HTERT RPE-1 (cell line): ENCODE measurements around the gene ITGB7.
"Not testable (repeated sequence)": the region's sequence is repeated elsewhere in the genome, so short reads cannot be mapped to it uniquely, and the experiment has no call there.

Experiments used
- in situ Hi-C: fragments of 300-500 bp; cut with MboI; formaldehyde crosslinking; loops from 4 replicates; pipeline ENCODE4 v1.14.3; 2020; ENCODE audit warnings: low sequenced_read_pairs

Gene ITGB7

GRCh38 chr12:53217931-53218307, 10.9 kb upstream of the ITGB7 start:
- in situ Hi-C loops = no loop called here

- in situ Hi-C loops = no loop called here
These were observed 10.2 kb upstream of the ITGB7 start for GRCh38 chr12:53217051-53217930.

DNA sequence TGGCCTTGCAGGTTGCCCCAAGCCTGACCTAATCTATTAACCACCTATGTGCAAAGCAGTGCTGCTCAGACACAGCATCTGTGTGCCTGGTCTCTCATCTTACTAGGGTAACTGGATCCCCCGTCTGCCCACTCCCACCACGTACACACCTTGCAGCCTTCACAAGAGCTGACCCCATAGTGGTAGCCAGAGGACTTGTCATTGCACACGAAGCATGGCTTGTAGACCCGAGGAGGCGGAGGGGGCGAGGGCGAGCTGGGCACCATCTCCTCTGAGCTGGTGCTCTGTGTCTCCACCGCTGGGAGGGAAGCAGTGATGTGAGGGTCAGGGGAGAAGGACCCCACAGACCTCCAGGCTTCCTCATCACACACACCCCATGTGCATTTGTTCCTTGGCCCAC, 8.4 kb upstream of the ITGB7 start:
- in situ Hi-C loops = no loop called here

- in situ Hi-C loops = no loop called here
These were observed 7.8 kb upstream of the ITGB7 start for GRCh38 chr12:53214687-53215455.

DNA sequence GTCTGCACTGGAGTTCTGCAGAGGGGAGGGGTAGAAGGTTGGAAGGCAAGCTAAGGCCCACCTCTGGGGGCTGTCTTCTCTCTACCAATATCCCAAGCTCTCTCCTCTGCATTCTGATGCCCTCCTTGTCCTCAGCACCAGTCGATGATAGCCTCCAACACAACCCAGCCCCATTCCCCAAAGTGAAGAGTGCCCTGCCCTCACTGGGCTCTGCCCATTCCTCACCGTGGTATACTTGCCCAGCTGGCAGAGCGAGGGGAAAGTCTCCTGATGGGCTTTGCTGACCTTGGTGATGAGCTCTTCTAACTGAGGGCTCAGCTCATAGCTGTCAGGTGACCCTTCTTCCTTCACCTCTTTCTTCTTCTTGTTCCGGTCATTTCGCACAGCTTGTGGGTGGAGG, 7.2 kb upstream of the ITGB7 start:
- in situ Hi-C loops = no loop called here

GRCh38 chr12:53213348-53213747, 6.3 kb upstream of the ITGB7 start:
- in situ Hi-C loops = no loop called here

GRCh38 chr12:53212931-53213330, 5.9 kb upstream of the ITGB7 start:
- in situ Hi-C loops = no loop called here

- in situ Hi-C loops = no loop called here
These were observed 4.7 kb upstream of the ITGB7 start for GRCh38 chr12:53211476-53212381.

DNA sequence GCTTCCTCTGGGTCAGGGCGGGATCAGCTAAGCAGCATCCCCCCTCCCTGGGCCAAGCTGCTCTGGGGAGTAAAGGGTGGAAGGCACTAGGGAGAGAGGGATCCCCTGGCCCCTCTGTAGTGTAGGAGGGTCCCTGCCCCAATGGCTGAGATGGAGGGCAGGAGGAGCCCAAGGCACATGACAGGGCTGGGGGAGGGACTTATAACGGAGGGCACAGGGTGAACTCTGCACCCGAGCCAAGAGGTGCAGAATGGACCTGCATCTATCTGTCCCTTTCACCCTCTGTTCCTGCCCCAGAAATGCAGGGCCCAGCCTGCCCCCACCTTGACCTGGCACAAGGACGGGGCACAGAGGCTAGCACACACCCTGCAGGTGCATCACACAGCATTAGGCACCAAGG, 3.8 kb upstream of the ITGB7 start:
- in situ Hi-C loops = no loop called here

DNA sequence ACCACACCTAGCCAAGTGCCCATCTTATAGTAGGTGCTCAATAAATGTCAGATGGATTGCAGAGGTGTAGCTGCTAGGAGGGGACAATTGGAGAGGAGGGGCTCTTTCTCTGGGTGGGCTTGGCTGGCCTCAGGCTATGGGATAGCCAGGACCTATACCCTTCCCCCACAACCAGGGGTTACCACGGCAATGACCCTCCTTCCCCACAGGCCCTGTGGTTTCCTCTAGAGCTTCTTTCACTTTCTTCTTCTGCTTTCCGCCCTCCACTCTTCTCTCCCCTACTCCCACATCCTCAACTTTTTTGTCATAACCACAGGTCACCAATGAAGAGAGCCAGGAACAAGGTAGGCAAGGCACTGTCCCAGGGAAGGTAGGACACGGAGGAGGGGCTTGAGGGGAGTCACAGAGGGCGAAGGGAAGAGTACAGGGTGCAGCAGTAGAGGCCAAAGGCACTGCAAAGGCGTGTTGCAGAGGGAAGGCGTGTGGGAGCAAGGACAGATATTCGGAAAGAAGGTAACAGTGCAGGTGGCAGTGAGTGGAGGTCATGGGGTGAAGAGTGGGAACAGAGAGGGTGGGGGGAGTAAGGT, 1.9 kb upstream of the ITGB7 start:
- in situ Hi-C loops = no loop called here

- in situ Hi-C loops = no loop called here
These were observed 1.4 kb upstream of the ITGB7 start for GRCh38 chr12:53208435-53208834.

DNA sequence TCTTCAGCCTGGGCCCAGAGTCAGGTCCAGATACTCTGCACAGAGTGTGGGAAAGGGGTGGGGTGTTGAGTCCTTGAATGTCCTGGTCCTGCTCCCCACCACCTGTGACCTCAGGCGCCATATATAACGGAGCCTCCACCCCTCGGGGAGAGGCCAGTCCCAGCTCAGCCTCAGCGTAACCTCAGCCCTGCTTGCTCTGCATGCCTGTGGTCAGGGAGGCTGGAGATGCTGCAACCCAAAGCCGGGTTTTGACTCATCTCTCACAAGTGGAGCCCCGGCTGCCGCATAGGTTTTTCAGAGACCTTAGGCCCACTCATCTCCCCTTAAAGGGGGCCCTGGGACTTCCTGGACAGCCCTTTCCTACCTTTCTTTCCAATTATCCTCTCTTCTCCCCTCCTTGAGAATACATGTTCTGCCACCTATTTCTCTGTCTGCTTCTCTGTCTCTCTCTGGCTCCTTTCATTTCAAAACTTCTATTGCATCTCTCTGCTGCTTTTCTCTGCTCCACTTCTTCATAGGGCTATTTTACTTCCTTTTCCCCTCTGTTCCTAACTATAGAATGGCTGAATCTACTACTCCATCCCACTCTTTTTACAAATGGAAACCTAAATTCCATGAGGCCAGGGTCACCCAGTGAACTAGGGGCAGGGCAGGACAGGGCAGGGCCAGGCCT, 1.2 kb downstream of the ITGB7 start:
- in situ Hi-C loops = no loop called here

DNA sequence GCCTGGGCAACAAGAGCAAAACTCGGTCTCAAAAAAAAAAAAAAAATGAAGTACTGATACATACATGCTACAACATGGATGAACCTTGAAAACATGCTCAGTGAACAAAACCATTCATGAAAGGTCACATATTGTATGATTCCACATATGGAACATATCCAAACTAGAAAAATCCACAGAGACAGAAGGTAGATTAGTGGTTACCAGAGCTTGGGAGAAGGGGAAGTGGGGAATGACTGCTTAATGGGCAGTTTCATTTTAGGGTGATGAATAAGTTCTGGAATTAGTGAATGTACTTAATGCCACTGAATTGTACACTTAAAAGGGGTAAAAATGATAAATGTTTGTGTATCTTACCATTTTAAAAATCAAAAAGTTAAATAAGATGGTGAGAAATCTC, 2.7 kb downstream of the ITGB7 start:
- in situ Hi-C loops = no loop called here

DNA sequence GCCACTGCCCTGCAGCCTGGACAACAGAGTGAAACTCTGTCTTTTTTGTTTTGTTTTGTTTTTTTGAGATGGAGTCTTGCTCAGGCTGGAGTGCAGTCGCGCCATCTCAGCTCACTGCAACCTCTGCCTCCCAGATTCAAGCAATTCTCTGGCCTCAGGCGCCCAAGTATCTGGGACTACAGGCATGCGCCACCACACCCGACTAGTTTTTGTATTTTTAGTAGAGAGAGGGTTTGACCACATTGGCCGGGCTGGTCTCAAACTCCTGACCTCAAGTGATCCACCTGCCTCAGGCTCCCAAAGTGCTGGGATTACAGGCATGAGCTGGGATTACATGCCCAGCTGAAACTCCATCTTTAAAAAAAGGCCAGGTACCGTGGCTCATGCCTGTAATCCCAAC, 4.7 kb downstream of the ITGB7 start:
- in situ Hi-C loops = not testable (repeated sequence)

- in situ Hi-C loops = no loop called here
These were observed 5.4 kb downstream of the ITGB7 start for GRCh38 chr12:53201639-53202038.

GRCh38 chr12:53201177-53201541, 5.9 kb downstream of the ITGB7 start:
- in situ Hi-C loops = no loop called here

- in situ Hi-C loops = no loop called here
These were observed 6.4 kb downstream of the ITGB7 start for GRCh38 chr12:53200458-53201176.

DNA sequence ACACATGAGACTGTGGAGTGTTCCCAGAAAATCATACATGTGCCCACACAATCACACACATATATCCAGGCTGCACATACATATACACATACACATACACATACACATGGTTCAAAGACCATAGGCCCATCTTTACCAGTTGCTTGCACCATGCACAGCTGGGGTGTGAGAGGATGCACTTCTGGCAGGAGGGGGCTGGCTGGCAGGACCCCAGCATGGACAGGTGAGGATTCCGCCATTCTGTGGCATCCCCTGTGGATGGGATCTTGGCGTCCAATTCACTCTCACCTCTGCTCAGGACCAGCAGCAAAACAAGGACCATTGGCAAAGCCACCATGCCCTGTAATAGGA, 7.0 kb downstream of the ITGB7 start:
- in situ Hi-C loops = no loop called here

- in situ Hi-C loops = no loop called here
These were observed 7.4 kb downstream of the ITGB7 start for GRCh38 chr12:53199700-53200099.
